Neural cell (in vitro differentiated cells): ENCODE data around the gene BFSP2. TPM values are rescaled to one million over a fixed set of nuclear protein-coding genes. Genes with fewer than 3 reads are reported as not detected.

ENCODE experiments used
- H2AFZ ChIP-seq: fragments of 200-600, 300-800 bp; sonication (generic), shearing (Covaris generic); 2 replicates; pipeline ENCODE4 v1.6.0; 2014; ENCODE audit warnings: low read depth, mild to moderate bottlenecking, antibody characterized with exemption, low read length, moderate library complexity
- H3F3A ChIP-seq: fragments of 200-600 bp; shearing (Covaris generic); 2 replicates; pipeline ENCODE4 v1.6.1; 2016; ENCODE audit warnings: mild to moderate bottlenecking, moderate library complexity, mixed read lengths, antibody characterized with exemption, low read length; ENCODE audit not compliant: insufficient read depth, poor library complexity, severe bottlenecking
- H3K27ac ChIP-seq: fragments of 200-600, 300-800 bp; sonication (generic), shearing (Covaris generic); 2 replicates; pipeline ENCODE4 v1.5.1; 2014; ENCODE audit warnings: mild to moderate bottlenecking, low read length, moderate library complexity
- H3K27me3 ChIP-seq: fragments of 300-800, 200-600 bp; sonication (generic), shearing (Covaris generic); 2 replicates; pipeline ENCODE4 v1.6.0; 2014; ENCODE audit warnings: mild to moderate bottlenecking, low read depth, low read length, moderate library complexity; ENCODE audit not compliant: insufficient read depth
- H3K36me3 ChIP-seq: fragments of 300-800, 200-600 bp; sonication (generic), shearing (Covaris generic); 2 replicates; pipeline ENCODE4 v1.5.1; 2014; ENCODE audit warnings: mild to moderate bottlenecking, antibody characterized with exemption, low read length, moderate library complexity; ENCODE audit not compliant: insufficient read depth
- H3K4me2 ChIP-seq: fragments of 300-800, 200-600 bp; sonication (generic), shearing (Covaris generic); 2 replicates; pipeline ENCODE4 v1.6.0; 2014; ENCODE audit warnings: mild to moderate bottlenecking, low read length
- H3K4me3 ChIP-seq: fragments of 300-800, 200-600 bp; sonication (generic), shearing (Covaris generic); 2 replicates; pipeline ENCODE4 v1.5.1; 2014; ENCODE audit warnings: mild to moderate bottlenecking, low read length, moderate library complexity
- H3K79me2 ChIP-seq: fragments of 200-600 bp; shearing (Covaris generic); replicated peaks from 2 replicates; pipeline ENCODE4 v1.6.0; 2014; ENCODE audit warnings: mild to moderate bottlenecking, low read length, moderate library complexity; ENCODE audit not compliant: insufficient read depth
- H3K9ac ChIP-seq: fragments of 300-800, 200-600 bp; sonication (generic), shearing (Covaris generic); 2 replicates; pipeline ENCODE4 v1.6.1; 2016; ENCODE audit warnings: mild to moderate bottlenecking, low read length, mixed read lengths
- H3K9me2 ChIP-seq: fragments of 200-600 bp; shearing (Covaris generic); 2 replicates; pipeline ENCODE4 v1.6.1; 2016; ENCODE audit warnings: mild to moderate bottlenecking, low read length, mixed read lengths; ENCODE audit not compliant: insufficient read depth
- H3K9me3 ChIP-seq: fragments of 200-600, 300-800 bp; sonication (generic), shearing (Covaris generic); 2 replicates; pipeline ENCODE4 v1.6.1; 2016; ENCODE audit warnings: mild to moderate bottlenecking, mixed run types, low read length, moderate library complexity, mixed read lengths
- H4K20me1 ChIP-seq: fragments of 200-600 bp; shearing (Covaris generic); 2 replicates; pipeline ENCODE4 v1.6.1; 2016; ENCODE audit warnings: mild to moderate bottlenecking, mixed run types; ENCODE audit not compliant: insufficient read depth
- EP300 ChIP-seq: fragments of 450-650 bp; conservative IDR thresholded peaks from 2 replicates; pipeline ENCODE4 v1.6.1; 2014; ENCODE audit warnings: antibody characterized with exemption, mild to moderate bottlenecking, moderate library complexity; ENCODE audit not compliant: poor library complexity, severe bottlenecking
- EZH2 ChIP-seq: fragments of 200-600, 300-800 bp; shearing (Covaris generic), sonication (generic); IDR thresholded peaks from 2 replicates; pipeline ENCODE4 v1.6.1; 2014; ENCODE audit warnings: antibody characterized with exemption, low read length, borderline replicate concordance, mild to moderate bottlenecking; ENCODE audit not compliant: insufficient read depth, poor library complexity, severe bottlenecking
- MXI1 ChIP-seq: fragments of 450-650 bp; conservative IDR thresholded peaks from 2 replicates; pipeline ENCODE4 v1.6.1; 2014; ENCODE audit warnings: antibody characterized with exemption, mild to moderate bottlenecking; ENCODE audit not compliant: poor library complexity, severe bottlenecking
- POLR2AphosphoS5 ChIP-seq: IDR thresholded peaks from 2 replicates; pipeline ENCODE4 v1.6.1; 2012
- RAD21 ChIP-seq: fragments of 450-650 bp; conservative IDR thresholded peaks from 2 replicates; pipeline ENCODE4 v1.6.1; 2014; ENCODE audit warnings: antibody characterized with exemption, mild to moderate bottlenecking, moderate library complexity
- SMC3 ChIP-seq: fragments of 450-650 bp; conservative IDR thresholded peaks from 2 replicates; pipeline ENCODE4 v1.6.1; 2014; ENCODE audit warnings: antibody characterized with exemption, mild to moderate bottlenecking, moderate library complexity; ENCODE audit not compliant: poor library complexity
- TAF1 ChIP-seq: IDR thresholded peaks from 2 replicates; pipeline ENCODE4 v1.6.1; 2012; ENCODE audit warnings: low read depth
- polyA minus RNA-seq: library from RNA; depleted of rRNA, polyadenylated mRNA; stranded (reverse); fragments of >200 nt; gene quantifications from 2 replicates; pipeline ENCODE4 v1.2.3, GENCODE V29; 2014
- polyA plus RNA-seq: library from polyadenylated mRNA; depleted of rRNA; stranded (reverse); fragments of >200 nt; gene quantifications from 2 replicates; pipeline ENCODE4 v1.2.3, GENCODE V29; 2014
- TF ChIP-seq, protein P1 (sequence below): fragments of 450-650 bp; IDR thresholded peaks from 2 replicates; pipeline ENCODE4 v1.5.1; 2014; ENCODE audit warnings: antibody characterized with exemption, mild to moderate bottlenecking, moderate library complexity; ENCODE audit not compliant: poor library complexity, severe bottlenecking
- TF ChIP-seq, protein P2 (sequence below): IDR thresholded peaks from 2 replicates; pipeline ENCODE4 v1.6.1; 2012; ENCODE audit warnings: borderline replicate concordance

The BFSP2 gene, protein sequence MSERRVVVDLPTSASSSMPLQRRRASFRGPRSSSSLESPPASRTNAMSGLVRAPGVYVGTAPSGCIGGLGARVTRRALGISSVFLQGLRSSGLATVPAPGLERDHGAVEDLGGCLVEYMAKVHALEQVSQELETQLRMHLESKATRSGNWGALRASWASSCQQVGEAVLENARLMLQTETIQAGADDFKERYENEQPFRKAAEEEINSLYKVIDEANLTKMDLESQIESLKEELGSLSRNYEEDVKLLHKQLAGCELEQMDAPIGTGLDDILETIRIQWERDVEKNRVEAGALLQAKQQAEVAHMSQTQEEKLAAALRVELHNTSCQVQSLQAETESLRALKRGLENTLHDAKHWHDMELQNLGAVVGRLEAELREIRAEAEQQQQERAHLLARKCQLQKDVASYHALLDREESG
- not detected in 2 replicates for polyA plus RNA-seq
- polyA minus RNA-seq: not detected in 2 replicates

DNA sequence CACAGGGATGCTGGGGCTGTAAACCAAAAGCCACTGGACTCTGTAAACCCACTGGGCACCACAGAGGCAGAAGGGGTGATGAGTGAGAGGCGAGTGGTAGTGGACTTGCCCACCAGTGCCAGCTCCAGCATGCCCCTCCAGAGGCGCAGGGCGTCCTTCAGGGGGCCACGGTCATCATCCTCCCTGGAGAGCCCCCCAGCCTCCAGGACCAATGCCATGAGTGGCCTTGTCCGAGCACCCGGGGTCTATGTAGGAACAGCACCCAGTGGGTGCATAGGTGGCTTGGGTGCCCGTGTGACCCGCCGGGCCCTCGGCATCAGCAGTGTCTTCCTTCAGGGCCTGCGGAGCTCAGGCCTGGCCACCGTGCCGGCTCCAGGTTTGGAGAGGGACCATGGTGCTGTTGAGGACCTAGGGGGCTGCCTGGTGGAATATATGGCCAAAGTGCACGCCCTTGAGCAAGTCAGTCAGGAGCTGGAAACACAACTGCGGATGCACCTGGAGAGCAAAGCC is at the start of gene BFSP2:
BFSP2 (plus strand) TSS at position 51 of the 510 bp plus-strand sequence; CDS start at position 79, 28 bp downstream.
- Histone ChIP-seq H3F3A (no peaks in the 10 kb centered on the region), H3K9ac (no peak within 1 kb of the TSS), H3K27ac (no peak within 1 kb of the TSS), H3K79me2 (no peaks in the 10 kb centered on the region), H3K4me3 (no peak within 1 kb of the TSS), H3K9me3 (no peaks in the 10 kb centered on the region), H3K27me3 (no peaks in the 10 kb centered on the region), H3K36me3 (no peaks in the 10 kb centered on the region), H3K9me2 (no peaks in the 10 kb centered on the region), H4K20me1 (no peaks in the 10 kb centered on the region), H2AFZ (no peak within 1 kb of the TSS), H3K4me2 (no peak within 1 kb of the TSS)
- TF ChIP-seq EZH2: no peak
- TF ChIP-seq TAF1: no peak
- TF ChIP-seq RAD21: no peak
- no peak for TF ChIP-seq POLR2AphosphoS5
- TF ChIP-seq, protein P1, sequence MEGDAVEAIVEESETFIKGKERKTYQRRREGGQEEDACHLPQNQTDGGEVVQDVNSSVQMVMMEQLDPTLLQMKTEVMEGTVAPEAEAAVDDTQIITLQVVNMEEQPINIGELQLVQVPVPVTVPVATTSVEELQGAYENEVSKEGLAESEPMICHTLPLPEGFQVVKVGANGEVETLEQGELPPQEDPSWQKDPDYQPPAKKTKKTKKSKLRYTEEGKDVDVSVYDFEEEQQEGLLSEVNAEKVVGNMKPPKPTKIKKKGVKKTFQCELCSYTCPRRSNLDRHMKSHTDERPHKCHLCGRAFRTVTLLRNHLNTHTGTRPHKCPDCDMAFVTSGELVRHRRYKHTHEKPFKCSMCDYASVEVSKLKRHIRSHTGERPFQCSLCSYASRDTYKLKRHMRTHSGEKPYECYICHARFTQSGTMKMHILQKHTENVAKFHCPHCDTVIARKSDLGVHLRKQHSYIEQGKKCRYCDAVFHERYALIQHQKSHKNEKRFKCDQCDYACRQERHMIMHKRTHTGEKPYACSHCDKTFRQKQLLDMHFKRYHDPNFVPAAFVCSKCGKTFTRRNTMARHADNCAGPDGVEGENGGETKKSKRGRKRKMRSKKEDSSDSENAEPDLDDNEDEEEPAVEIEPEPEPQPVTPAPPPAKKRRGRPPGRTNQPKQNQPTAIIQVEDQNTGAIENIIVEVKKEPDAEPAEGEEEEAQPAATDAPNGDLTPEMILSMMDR: no peak
- no peak for TF ChIP-seq MXI1
- TF ChIP-seq, protein P2, sequence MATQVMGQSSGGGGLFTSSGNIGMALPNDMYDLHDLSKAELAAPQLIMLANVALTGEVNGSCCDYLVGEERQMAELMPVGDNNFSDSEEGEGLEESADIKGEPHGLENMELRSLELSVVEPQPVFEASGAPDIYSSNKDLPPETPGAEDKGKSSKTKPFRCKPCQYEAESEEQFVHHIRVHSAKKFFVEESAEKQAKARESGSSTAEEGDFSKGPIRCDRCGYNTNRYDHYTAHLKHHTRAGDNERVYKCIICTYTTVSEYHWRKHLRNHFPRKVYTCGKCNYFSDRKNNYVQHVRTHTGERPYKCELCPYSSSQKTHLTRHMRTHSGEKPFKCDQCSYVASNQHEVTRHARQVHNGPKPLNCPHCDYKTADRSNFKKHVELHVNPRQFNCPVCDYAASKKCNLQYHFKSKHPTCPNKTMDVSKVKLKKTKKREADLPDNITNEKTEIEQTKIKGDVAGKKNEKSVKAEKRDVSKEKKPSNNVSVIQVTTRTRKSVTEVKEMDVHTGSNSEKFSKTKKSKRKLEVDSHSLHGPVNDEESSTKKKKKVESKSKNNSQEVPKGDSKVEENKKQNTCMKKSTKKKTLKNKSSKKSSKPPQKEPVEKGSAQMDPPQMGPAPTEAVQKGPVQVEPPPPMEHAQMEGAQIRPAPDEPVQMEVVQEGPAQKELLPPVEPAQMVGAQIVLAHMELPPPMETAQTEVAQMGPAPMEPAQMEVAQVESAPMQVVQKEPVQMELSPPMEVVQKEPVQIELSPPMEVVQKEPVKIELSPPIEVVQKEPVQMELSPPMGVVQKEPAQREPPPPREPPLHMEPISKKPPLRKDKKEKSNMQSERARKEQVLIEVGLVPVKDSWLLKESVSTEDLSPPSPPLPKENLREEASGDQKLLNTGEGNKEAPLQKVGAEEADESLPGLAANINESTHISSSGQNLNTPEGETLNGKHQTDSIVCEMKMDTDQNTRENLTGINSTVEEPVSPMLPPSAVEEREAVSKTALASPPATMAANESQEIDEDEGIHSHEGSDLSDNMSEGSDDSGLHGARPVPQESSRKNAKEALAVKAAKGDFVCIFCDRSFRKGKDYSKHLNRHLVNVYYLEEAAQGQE: no peak
- TF ChIP-seq SMC3: no peak
- no peak for TF ChIP-seq EP300

DNA sequence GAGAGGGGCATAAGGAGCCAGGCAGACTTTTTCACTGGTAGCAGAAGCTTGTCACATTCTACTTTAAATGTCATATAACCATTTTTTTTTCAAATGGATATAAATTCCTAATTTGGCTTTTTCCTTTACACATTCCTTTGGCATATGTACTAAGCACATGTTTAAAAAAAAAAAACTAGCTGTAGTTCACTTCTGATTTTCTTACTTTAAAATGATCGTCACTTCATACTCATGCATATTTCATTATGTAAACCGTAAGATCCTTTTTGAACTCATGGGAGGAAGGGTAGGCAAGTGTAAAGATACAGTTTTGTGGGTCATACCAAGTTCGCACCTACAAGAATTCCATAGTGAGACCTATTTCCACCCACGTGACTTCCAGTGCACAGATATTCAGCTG is 45.1 kb upstream of the BFSP2 start:
- Histone ChIP-seq H3K9me3 (no peaks in the 10 kb centered on the region), H3K9ac (no peak overlapping the region), H3K4me2 (no peak overlapping the region), H3K36me3 (no peaks in the 10 kb centered on the region), H3K27me3 (no peaks in the 10 kb centered on the region), H3F3A (no peaks in the 10 kb centered on the region), H3K79me2 (no peaks in the 10 kb centered on the region), H3K4me3 (no peak overlapping the region), H3K9me2 (no peaks in the 10 kb centered on the region), H3K27ac (no peak overlapping the region), H4K20me1 (no peaks in the 10 kb centered on the region), H2AFZ (no peak overlapping the region)
- no peak for TF ChIP-seq MXI1
- TF ChIP-seq RAD21: no peak
- no peak for TF ChIP-seq SMC3
- TF ChIP-seq, protein P1: no peak
- no peak for TF ChIP-seq EZH2
- TF ChIP-seq EP300: no peak
- no peak for TF ChIP-seq POLR2AphosphoS5
- TF ChIP-seq, protein P2: no peak
- TF ChIP-seq TAF1: no peak
